ENCODE measurements around the gene ASTN1.

DNA sequence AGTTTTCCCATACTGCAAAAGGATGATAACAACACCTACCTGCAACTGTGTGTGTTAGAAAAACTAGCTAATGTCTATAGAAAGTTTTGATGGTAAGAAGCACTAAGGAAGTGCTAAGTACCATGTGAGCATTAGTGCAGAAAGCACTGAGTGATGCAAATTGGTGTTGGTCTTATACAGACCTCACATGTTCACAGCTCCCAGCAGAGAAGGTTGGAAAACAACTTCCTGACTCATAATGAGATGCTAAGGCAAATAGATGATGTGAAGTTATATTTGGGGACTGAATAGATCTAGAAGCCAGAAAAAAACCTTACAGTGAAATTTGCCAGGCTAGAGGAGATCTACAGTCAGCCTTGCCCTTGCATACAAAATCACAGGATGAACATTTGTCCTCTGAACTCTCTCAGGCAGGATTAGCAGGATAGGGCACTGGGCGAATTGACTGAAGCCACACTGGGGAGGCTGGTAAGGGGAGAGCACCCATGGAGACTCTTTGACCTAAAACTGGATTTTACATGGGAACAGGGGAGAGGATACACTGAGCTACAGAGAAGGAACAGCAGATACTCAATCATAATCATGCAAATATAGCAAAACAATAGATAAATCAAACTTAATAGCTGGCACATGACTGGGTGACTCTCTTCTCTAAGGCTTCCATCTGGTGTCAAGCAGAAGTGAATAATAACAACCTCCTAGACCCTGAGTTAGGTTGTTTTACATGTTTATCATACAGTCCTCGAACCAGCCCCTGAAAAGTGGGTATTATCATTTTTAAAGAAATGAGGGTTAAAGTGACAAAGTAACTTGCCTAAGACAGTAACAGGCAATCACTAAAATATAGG, 61.3 kb downstream of the ASTN1 start:
- TF ChIP-seq RXRA (IDR thresholded peaks at IDR 0.05; ENCODE audit: borderline replicate concordance, low read depth) (no peak), EZH2phosphoT487 (IDR thresholded peaks at IDR 0.05; ENCODE audit: borderline replicate concordance, low read depth) (no peak), GABPA (IDR thresholded peaks at IDR 0.05; ENCODE audit: low read depth) (no peak)
- TF ChIP-seq, protein P1, sequence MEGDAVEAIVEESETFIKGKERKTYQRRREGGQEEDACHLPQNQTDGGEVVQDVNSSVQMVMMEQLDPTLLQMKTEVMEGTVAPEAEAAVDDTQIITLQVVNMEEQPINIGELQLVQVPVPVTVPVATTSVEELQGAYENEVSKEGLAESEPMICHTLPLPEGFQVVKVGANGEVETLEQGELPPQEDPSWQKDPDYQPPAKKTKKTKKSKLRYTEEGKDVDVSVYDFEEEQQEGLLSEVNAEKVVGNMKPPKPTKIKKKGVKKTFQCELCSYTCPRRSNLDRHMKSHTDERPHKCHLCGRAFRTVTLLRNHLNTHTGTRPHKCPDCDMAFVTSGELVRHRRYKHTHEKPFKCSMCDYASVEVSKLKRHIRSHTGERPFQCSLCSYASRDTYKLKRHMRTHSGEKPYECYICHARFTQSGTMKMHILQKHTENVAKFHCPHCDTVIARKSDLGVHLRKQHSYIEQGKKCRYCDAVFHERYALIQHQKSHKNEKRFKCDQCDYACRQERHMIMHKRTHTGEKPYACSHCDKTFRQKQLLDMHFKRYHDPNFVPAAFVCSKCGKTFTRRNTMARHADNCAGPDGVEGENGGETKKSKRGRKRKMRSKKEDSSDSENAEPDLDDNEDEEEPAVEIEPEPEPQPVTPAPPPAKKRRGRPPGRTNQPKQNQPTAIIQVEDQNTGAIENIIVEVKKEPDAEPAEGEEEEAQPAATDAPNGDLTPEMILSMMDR (IDR thresholded peaks at IDR 0.05): no peak
